RWPE2 (cell line): ENCODE results near the gene INTS11.

Source experiments
- ATAC-seq: fragments of 200-7000 bp; cut with Tn5 transposase; 3 replicates; pipeline ENCODE4 v1.9.1; 2021; ENCODE audit warnings: low read depth
- DNase-seq: peaks from one replicate; pipeline ENCODE4 v3.0.0-alpha.2; 2020; ENCODE audit warnings: low spot score
- H3K27ac ChIP-seq: fragments of 450-650 bp; 2 replicates; pipeline ENCODE4 v1.5.1; 2017; ENCODE audit warnings: mild to moderate bottlenecking; ENCODE audit not compliant: poor library complexity, severe bottlenecking
- H3K27me3 ChIP-seq: fragments of 250-450 bp; sonication (Bioruptor Pico); 2 replicates; pipeline ENCODE4 v1.5.1; 2021; ENCODE audit warnings: mild to moderate bottlenecking, moderate library complexity; ENCODE audit not compliant: insufficient read depth, poor library complexity, severe bottlenecking
- H3K36me3 ChIP-seq: fragments of 250-450 bp; sonication (Bioruptor Pico); 2 replicates; pipeline ENCODE4 v1.5.1; 2020; ENCODE audit warnings: low read depth, mild to moderate bottlenecking, moderate library complexity
- H3K4me1 ChIP-seq: fragments of 250-450 bp; sonication (Bioruptor Pico); 2 replicates; pipeline ENCODE4 v1.5.1; 2021; ENCODE audit warnings: mild to moderate bottlenecking, moderate library complexity; ENCODE audit not compliant: insufficient read depth, poor library complexity, severe bottlenecking
- H3K4me3 ChIP-seq: fragments of 250-450 bp; sonication (Bioruptor Pico); 2 replicates; pipeline ENCODE4 v1.5.1; 2021; ENCODE audit warnings: mild to moderate bottlenecking, moderate library complexity; ENCODE audit not compliant: severe bottlenecking
- H3K9me3 ChIP-seq: fragments of 250-450 bp; sonication (Bioruptor Pico); 2 replicates; pipeline ENCODE4 v1.5.1; 2021; ENCODE audit warnings: mild to moderate bottlenecking, moderate library complexity; ENCODE audit not compliant: severe bottlenecking
- TF ChIP-seq, protein P1 (sequence below): fragments of 450-650 bp; IDR thresholded peaks from one replicate; pipeline ENCODE4 v1.5.1; 2017; ENCODE audit warnings: mild to moderate bottlenecking, moderate library complexity; ENCODE audit not compliant: poor library complexity, severe bottlenecking

Gene INTS11

GRCh38 chr1:1333551-1334241 is 9.2 kb upstream of the INTS11 start:
- no peak for DNase-seq
- no peaks in the 10 kb centered on the region for H3K9me3 ChIP-seq
- H3K4me1 ChIP-seq, result peaks cover 17% of the 10 kb centered on the region
- peaks cover 22% of the 10 kb centered on the region for H3K36me3 ChIP-seq
- peak overlapping the region; percentile 16 for H3K27ac ChIP-seq
- no peak; the same call in 2 of the 3 replicates for ATAC-seq
- no peaks in the 10 kb centered on the region for H3K27me3 ChIP-seq
- H3K4me3 ChIP-seq, result no peak overlapping the region
- TF ChIP-seq, protein P1, sequence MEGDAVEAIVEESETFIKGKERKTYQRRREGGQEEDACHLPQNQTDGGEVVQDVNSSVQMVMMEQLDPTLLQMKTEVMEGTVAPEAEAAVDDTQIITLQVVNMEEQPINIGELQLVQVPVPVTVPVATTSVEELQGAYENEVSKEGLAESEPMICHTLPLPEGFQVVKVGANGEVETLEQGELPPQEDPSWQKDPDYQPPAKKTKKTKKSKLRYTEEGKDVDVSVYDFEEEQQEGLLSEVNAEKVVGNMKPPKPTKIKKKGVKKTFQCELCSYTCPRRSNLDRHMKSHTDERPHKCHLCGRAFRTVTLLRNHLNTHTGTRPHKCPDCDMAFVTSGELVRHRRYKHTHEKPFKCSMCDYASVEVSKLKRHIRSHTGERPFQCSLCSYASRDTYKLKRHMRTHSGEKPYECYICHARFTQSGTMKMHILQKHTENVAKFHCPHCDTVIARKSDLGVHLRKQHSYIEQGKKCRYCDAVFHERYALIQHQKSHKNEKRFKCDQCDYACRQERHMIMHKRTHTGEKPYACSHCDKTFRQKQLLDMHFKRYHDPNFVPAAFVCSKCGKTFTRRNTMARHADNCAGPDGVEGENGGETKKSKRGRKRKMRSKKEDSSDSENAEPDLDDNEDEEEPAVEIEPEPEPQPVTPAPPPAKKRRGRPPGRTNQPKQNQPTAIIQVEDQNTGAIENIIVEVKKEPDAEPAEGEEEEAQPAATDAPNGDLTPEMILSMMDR, result no peak

GRCh38 chr1:1332774-1333480 is 8.5 kb upstream of the INTS11 start:
- TF ChIP-seq, protein P1, result no peak
- ATAC-seq, result peak; percentile 33
- peaks cover 16% of the 10 kb centered on the region for H3K36me3 ChIP-seq
- no peaks in the 10 kb centered on the region for H3K9me3 ChIP-seq
- DNase-seq, result no peak
- no peaks in the 10 kb centered on the region for H3K27me3 ChIP-seq
- H3K4me3 ChIP-seq, result no peak overlapping the region
- H3K27ac ChIP-seq, result peak overlapping the region; percentile 16
- peaks cover 17% of the 10 kb centered on the region for H3K4me1 ChIP-seq

DNA sequence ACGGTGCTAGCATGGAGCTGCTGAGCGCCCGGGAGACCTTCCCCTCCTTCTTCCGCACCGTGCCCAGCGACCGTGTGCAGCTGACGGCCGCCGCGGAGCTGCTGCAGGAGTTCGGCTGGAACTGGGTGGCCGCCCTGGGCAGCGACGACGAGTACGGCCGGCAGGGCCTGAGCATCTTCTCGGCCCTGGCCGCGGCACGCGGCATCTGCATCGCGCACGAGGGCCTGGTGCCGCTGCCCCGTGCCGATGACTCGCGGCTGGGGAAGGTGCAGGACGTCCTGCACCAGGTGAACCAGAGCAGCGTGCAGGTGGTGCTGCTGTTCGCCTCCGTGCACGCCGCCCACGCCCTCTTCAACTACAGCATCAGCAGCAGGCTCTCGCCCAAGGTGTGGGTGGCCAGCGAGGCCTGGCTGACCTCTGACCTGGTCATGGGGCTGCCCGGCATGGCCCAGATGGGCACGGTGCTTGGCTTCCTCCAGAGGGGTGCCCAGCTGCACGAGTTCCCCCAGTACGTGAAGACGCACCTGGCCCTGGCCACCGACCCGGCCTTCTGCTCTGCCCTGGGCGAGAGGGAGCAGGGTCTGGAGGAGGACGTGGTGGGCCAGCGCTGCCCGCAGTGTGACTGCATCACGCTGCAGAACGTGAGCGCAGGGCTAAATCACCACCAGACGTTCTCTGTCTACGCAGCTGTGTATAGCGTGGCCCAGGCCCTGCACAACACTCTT is 7.7 kb upstream of the INTS11 start:
- TF ChIP-seq, protein P1, result no peak
- H3K9me3 ChIP-seq, result no peaks in the 10 kb centered on the region
- H3K27ac ChIP-seq, result no peak overlapping the region
- peaks cover 17% of the 10 kb centered on the region for H3K4me1 ChIP-seq
- H3K36me3 ChIP-seq, result peaks cover 12% of the 10 kb centered on the region
- no peak overlapping the region for H3K4me3 ChIP-seq
- DNase-seq (no peak), ATAC-seq (no peak; the same call in 2 of the 3 replicates)
- H3K27me3 ChIP-seq, result no peaks in the 10 kb centered on the region

DNA sequence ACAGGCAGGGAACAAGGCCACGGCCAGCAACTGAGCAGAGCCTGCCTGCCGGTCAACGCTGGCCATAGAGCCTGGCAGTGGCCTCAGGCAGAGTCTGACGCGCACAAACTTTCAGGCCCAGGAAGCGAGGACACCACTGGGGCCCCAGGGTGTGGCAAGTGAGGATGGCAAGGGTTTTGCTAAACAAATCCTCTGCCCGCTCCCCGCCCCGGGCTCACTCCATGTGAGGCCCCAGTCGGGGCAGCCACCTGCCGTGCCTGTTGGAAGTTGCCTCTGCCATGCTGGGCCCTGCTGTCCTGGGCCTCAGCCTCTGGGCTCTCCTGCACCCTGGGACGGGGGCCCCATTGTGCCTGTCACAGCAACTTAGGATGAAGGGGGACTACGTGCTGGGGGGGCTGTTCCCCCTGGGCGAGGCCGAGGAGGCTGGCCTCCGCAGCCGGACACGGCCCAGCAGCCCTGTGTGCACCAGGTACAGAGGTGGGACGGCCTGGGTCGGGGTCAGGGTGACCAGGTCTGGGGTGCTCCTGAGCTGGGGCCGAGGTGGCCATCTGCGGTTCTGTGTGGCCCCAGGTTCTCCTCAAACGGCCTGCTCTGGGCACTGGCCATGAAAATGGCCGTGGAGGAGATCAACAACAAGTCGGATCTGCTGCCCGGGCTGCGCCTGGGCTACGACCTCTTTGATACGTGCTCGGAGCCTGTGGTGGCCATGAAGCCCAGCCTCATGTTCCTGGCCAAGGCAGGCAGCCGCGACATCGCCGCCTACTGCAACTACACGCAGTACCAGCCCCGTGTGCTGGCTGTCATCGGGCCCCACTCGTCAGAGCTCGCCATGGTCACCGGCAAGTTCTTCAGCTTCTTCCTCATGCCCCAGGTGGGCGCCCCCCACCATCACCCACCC is 6.9 kb upstream of the INTS11 start, which contains the start of gene TAS1R3:
Gene TAS1R3 (plus strand): TSS at position 213 of the 898 bp plus-strand sequence. CDS start 66 bp downstream, at position 279.
- peak; percentile 20 for ATAC-seq
- Histone ChIP-seq H3K4me3 (no peak within 1 kb of the TSS), H3K27me3 (no peaks in the 10 kb centered on the region), H3K27ac (peak within 1 kb of the TSS; percentile 24), H3K36me3 (peaks cover 3% of the 10 kb centered on the region; the same call in 1 of the 2 replicates), H3K4me1 (peaks cover 17% of the 10 kb centered on the region), H3K9me3 (no peaks in the 10 kb centered on the region)
- TF ChIP-seq, protein P1, result no peak
- DNase-seq, result no peak
